H1 (cell line): Measurements from ENCODE around the gene CCNI2. TPM values are rescaled to one million over a fixed set of nuclear protein-coding genes. Genes with fewer than 3 reads are reported as not detected.

Source experiments
- CTCF ChIA-PET: fragments of 300-600 bp; sonication (Branson Sonifier 250); formaldehyde crosslinking; loops from one replicate; lab custom pipeline; 2021; ENCODE audit not compliant: partially characterized antibody; lab: Charles Lee
- POLR2A ChIA-PET: fragments of 300-600 bp; sonication (Branson Sonifier 250); formaldehyde crosslinking; loops from one replicate; lab custom pipeline; 2021; ENCODE audit warnings: inconsistent platforms; ENCODE audit not compliant: partially characterized antibody; lab: Charles Lee
- DNase-seq, 2 experiments: peaks; one replicate each; pipeline versions ENCODE4 v3.0.0 to v3.0.0-alpha.2; 2010 to 2022; ENCODE audit warnings: low spot score in 2 of 2, low read depth in 1 of 2, mixed read lengths in 1 of 2
- FAIRE-seq: peaks from 2 replicates; lab custom pipeline; 2011; peaks lifted over from hg19 to GRCh38; lab: Jason Lieb, UNC
- H2AFZ ChIP-seq: 2 replicates; pipeline ENCODE4 v1.8.1; 2012; ENCODE audit warnings: low read length, inconsistent platforms
- H2AK5ac ChIP-seq: 2 replicates; pipeline ENCODE4 v1.6.1; 2013; ENCODE audit warnings: low read depth, low read length
- H2BK120ac ChIP-seq: replicated peaks from 2 replicates; pipeline ENCODE3; 2013; ENCODE audit warnings: low read depth, low read length, inconsistent platforms
- H2BK12ac ChIP-seq: 2 replicates; pipeline ENCODE4 v1.6.1; 2013; ENCODE audit warnings: low read depth, low read length
- H2BK15ac ChIP-seq: 2 replicates; pipeline ENCODE4 v1.6.1; 2013; ENCODE audit warnings: low read length
- H2BK20ac ChIP-seq: 2 replicates; pipeline ENCODE4 v1.6.1; 2013; ENCODE audit warnings: low read length
- H2BK5ac ChIP-seq: 2 replicates; pipeline ENCODE4 v1.6.1; 2013; ENCODE audit warnings: low read depth, low read length
- H3K14ac ChIP-seq: 2 replicates; pipeline ENCODE4 v1.6.1; 2013; ENCODE audit warnings: inconsistent platforms; ENCODE audit not compliant: insufficient read length
- H3K18ac ChIP-seq: 2 replicates; pipeline ENCODE4 v1.6.1; 2013; ENCODE audit warnings: low read length; ENCODE audit errors: extremely low read depth
- H3K23ac ChIP-seq: 2 replicates; pipeline ENCODE4 v1.6.1; 2013; ENCODE audit warnings: inconsistent platforms; ENCODE audit not compliant: insufficient read length
- H3K23me2 ChIP-seq: 2 replicates; pipeline ENCODE4 v1.6.1; 2013; ENCODE audit warnings: low read depth, low read length
- H3K27ac ChIP-seq: 2 replicates; pipeline ENCODE4 v1.6.1; 2011; ENCODE audit warnings: low read depth, low read length, inconsistent platforms
- H3K27me3 ChIP-seq, 4 experiments: replicated peaks in 1 of 4; 1 replicate in 1 of 4; 2 replicates in 3 of 4; pipeline versions ENCODE4 v1.6.1 to v1.8.1; 2011 to 2013; ENCODE audit warnings: low read length in 3 of 4, mild to moderate bottlenecking in 3 of 4, inconsistent platforms in 2 of 4, mixed read lengths in 2 of 4, moderate library complexity in 1 of 4; ENCODE audit not compliant: control insufficient read depth in 3 of 4, insufficient read depth in 3 of 4; ENCODE audit errors: extremely low read depth in 1 of 4
- H3K36me3 ChIP-seq, 4 experiments: 2 replicates each; pipeline versions ENCODE4 v1.6.1 to v1.8.1; 2011 to 2013; ENCODE audit warnings: mild to moderate bottlenecking in 4 of 4, low read length in 3 of 4, moderate library complexity in 2 of 4, control low read depth in 1 of 4, inconsistent platforms in 1 of 4; ENCODE audit not compliant: insufficient read depth in 4 of 4, control insufficient read depth in 2 of 4
- H3K4ac ChIP-seq: replicated peaks from 2 replicates; pipeline ENCODE3; 2013; ENCODE audit warnings: low read length, low read depth, mixed read lengths, inconsistent platforms; ENCODE audit not compliant: insufficient read length
- H3K4me1 ChIP-seq, 4 experiments: replicated peaks in 1 of 4; 1 replicate in 1 of 4; 2 replicates in 3 of 4; pipeline versions ENCODE4 v1.6.1 to v1.8.1; 2011 to 2013; ENCODE audit warnings: low read length in 3 of 4, inconsistent platforms in 2 of 4, mixed read lengths in 1 of 4; ENCODE audit not compliant: insufficient read depth in 4 of 4, control insufficient read depth in 3 of 4
- H3K4me2 ChIP-seq, 2 experiments: 2 replicates each; pipeline versions ENCODE4 v1.6.1 to v1.8.1; 2011 to 2013; ENCODE audit warnings: low read depth in 2 of 2, low read length in 2 of 2, control low read depth in 1 of 2, inconsistent platforms in 1 of 2, mild to moderate bottlenecking in 1 of 2; ENCODE audit not compliant: insufficient read depth in 1 of 2
- H3K4me3 ChIP-seq, 4 experiments: fragments of 200-600, 300-600 bp in 1 of 4; sonication (generic), shearing (Covaris generic), sonication (Bioruptor Twin) in 1 of 4; 2 replicates each; pipeline versions ENCODE4 v1.5.1 to v1.8.1; 2011 to 2016; ENCODE audit warnings: low read length in 4 of 4, low read depth in 3 of 4, control low read depth in 2 of 4, inconsistent platforms in 2 of 4, mild to moderate bottlenecking in 2 of 4, mixed read lengths in 1 of 4, moderate library complexity in 1 of 4; ENCODE audit not compliant: insufficient read depth in 2 of 4; ENCODE audit errors: extremely low read depth in 1 of 4
- H3K56ac ChIP-seq: replicated peaks from 2 replicates; pipeline ENCODE3; 2013; ENCODE audit warnings: low read depth, mild to moderate bottlenecking, mixed read lengths, low read length, inconsistent platforms; ENCODE audit not compliant: insufficient read length
- H3K79me1 ChIP-seq: 2 replicates; pipeline ENCODE4 v1.6.1; 2013; ENCODE audit warnings: low read depth, low read length, control low read depth
- H3K79me2 ChIP-seq, 2 experiments: 2 replicates each; pipeline versions ENCODE4 v1.6.1 to v1.8.1; 2012 to 2013; ENCODE audit warnings: low read length in 2 of 2, mild to moderate bottlenecking in 2 of 2, inconsistent platforms in 1 of 2; ENCODE audit not compliant: insufficient read depth in 2 of 2, control insufficient read depth in 1 of 2
- H3K9ac ChIP-seq, 4 experiments: replicated peaks in 1 of 4; 1 replicate in 1 of 4; 2 replicates in 3 of 4; pipeline versions ENCODE4 v1.6.1 to v1.8.1; 2011 to 2013; ENCODE audit warnings: low read depth in 3 of 4, low read length in 3 of 4, control low read depth in 2 of 4, mild to moderate bottlenecking in 2 of 4, moderate library complexity in 2 of 4, inconsistent platforms in 1 of 4; ENCODE audit errors: extremely low read depth in 1 of 4
- H3K9me3 ChIP-seq, 2 experiments: 2 replicates each; pipeline versions ENCODE4 v1.6.1 to v1.8.1; 2012 to 2013; ENCODE audit warnings: mild to moderate bottlenecking in 2 of 2, moderate library complexity in 2 of 2, control low read depth in 1 of 2, inconsistent platforms in 1 of 2, low read depth in 1 of 2, low read length in 1 of 2, mixed read lengths in 1 of 2; ENCODE audit not compliant: insufficient read depth in 2 of 2
- H4K20me1 ChIP-seq, 2 experiments: replicated peaks in 1 of 2; 2 replicates each; pipeline versions ENCODE3 to v1.8.1; 2011 to 2013; ENCODE audit warnings: inconsistent platforms in 2 of 2, low read length in 2 of 2, mild to moderate bottlenecking in 1 of 2; ENCODE audit not compliant: insufficient read depth in 2 of 2, control insufficient read depth in 1 of 2
- H4K5ac ChIP-seq: 2 replicates; pipeline ENCODE4 v1.6.1; 2013; ENCODE audit warnings: low read length, low read depth, mixed read lengths, inconsistent platforms; ENCODE audit not compliant: insufficient read length
- H4K8ac ChIP-seq: 2 replicates; pipeline ENCODE4 v1.8.0; 2013; ENCODE audit warnings: mild to moderate bottlenecking, moderate library complexity, low read length, inconsistent platforms; ENCODE audit not compliant: insufficient read depth; ENCODE audit errors: extremely low read depth
- H4K91ac ChIP-seq: replicated peaks from 2 replicates; pipeline ENCODE3; 2013; ENCODE audit warnings: low read length, mixed read lengths, inconsistent platforms; ENCODE audit not compliant: insufficient read length
- CHD1 ChIP-seq: IDR thresholded peaks from 2 replicates; pipeline ENCODE4 v1.6.1; 2012; ENCODE audit warnings: low read depth, low read length, improper control_type of control experiment
- EP300 ChIP-seq, 2 experiments: IDR thresholded peaks; 1 replicate in 1 of 2; 2 replicates in 1 of 2; pipeline ENCODE4 v1.6.1; 2011 to 2012; ENCODE audit warnings: low read depth in 2 of 2, low read length in 2 of 2, mild to moderate bottlenecking in 2 of 2, borderline replicate concordance in 1 of 2, inconsistent platforms in 1 of 2, moderate library complexity in 1 of 2
- KDM1A ChIP-seq: fragments of 200-600, 300-600 bp; sonication (generic); IDR thresholded peaks from 2 replicates; pipeline ENCODE4 v1.7.1; 2016; ENCODE audit warnings: mild to moderate bottlenecking, low read length, borderline replicate concordance
- MAX ChIP-seq: IDR thresholded peaks from 2 replicates; pipeline ENCODE4 v1.6.1; 2012; ENCODE audit warnings: inconsistent platforms
- RBBP5 ChIP-seq: IDR thresholded peaks from 2 replicates; pipeline ENCODE4 v1.7.1; 2012; ENCODE audit warnings: low read depth, mild to moderate bottlenecking, inconsistent platforms, low read length, moderate library complexity, borderline replicate concordance
- RNF2 ChIP-seq: fragments of 200-900, 300-1000 bp; sonication (generic); IDR thresholded peaks from 2 replicates; pipeline ENCODE4 v1.7.1; 2016; ENCODE audit warnings: borderline replicate concordance, low read depth, mild to moderate bottlenecking, antibody characterized with exemption, low read length; ENCODE audit not compliant: poor library complexity, severe bottlenecking; ENCODE audit errors: missing control alignments
- RXRA ChIP-seq: IDR thresholded peaks from 2 replicates; pipeline ENCODE4 v1.6.1; 2011; ENCODE audit warnings: low read depth, mild to moderate bottlenecking, low read length, moderate library complexity; ENCODE audit not compliant: insufficient read depth
- SRF ChIP-seq: IDR thresholded peaks from 2 replicates; pipeline ENCODE4 v1.6.1; 2011; ENCODE audit warnings: mild to moderate bottlenecking, low read depth, low read length, moderate library complexity
- TAF1 ChIP-seq: IDR thresholded peaks from 2 replicates; pipeline ENCODE4 v1.6.1; 2011; ENCODE audit warnings: mild to moderate bottlenecking, low read depth, low read length
- WGBS, 2 experiments: shearing (Covaris generic) in 1 of 2; methylation state at CpG; one replicate each; pipeline versions ENCODE4 v1.1.6 to v1.1.7; 2013 to 2015; ENCODE audit warnings: low lambda C conversion rate in 2 of 2, mixed read lengths in 2 of 2, inconsistent platforms in 1 of 2, low coverage in 1 of 2, missing lambda C conversion rate in 1 of 2; ENCODE audit not compliant: insufficient replicate concordance in 2 of 2, insufficient coverage in 1 of 2, insufficient read length in 1 of 2; ENCODE audit errors: extremely low coverage in 1 of 2, missing lambda C conversion rate in 1 of 2; 5-methylcytosine and 5-hydroxymethylcytosine counted together
- polyA plus RNA-seq, 7 experiments: library from polyadenylated mRNA; depleted of rRNA in 3 of 7; stranded (reverse) in 5 of 7; unstranded in 2 of 7; fragments of >200 nt in 5 of 7; fragments of 200-250 nt in 2 of 7; gene quantifications; 1 replicate in 5 of 7; 2 replicates in 1 of 7; 4 replicates in 1 of 7; pipeline versions ENCODE4 v1.2.1 to v1.2.3, GENCODE V29; 2011 to 2013; ENCODE audit warnings: missing spikeins in 2 of 7, mixed read lengths in 2 of 7
- total RNA-seq: library from RNA; stranded (reverse); fragmentation: NEBNext Ultra II Directional; extraction: Animal tissue kit (Norgen Biotek cat#: 25700); gene quantifications from 2 replicates; pipeline ENCODE4 v1.2.1, GENCODE V29; 2021

CCNI2 gene
- total and polyA plus RNA-seq, 2 of the 8 experiments (the other 6 are each of a cell fraction or from before 2014, with no cell fraction given), result 1.3 to 1.4 TPM

- H3K79me2 ChIP-seq, result peaks cover 0 to 7% of the 10 kb centered on the region in 2 experiments; a peak in 1 of 4 replicates
- POLR2A ChIA-PET, result interaction anchor here (0.6 to 2.7 kb wide), 5 partner anchors 17 to 251 kb away, joined by 3 to 8 read pairs (median 3); no protein-coding TSS in a partner anchor
- TF ChIP-seq KDM1A (no peak), RXRA (no peak), CHD1 (no peak), RNF2 (no peak), RBBP5 (no peak), MAX (peak; percentile 37; the same call in 1 of the 2 replicates), SRF (no peak), TAF1 (no peak), EP300 (IDR thresholded peaks at IDR 0.05; ENCODE audit: borderline replicate concordance in 1 of 2, low read depth in 2 of 2, low read length in 2 of 2) (no peak)
These were observed 29.1 kb downstream of the CCNI2 start for GRCh38 chr5:132776131-132776937.

More at GRCh38 chr5:132776131-132776937, 29.1 kb downstream of the CCNI2 start:
- Histone ChIP-seq H3K18ac (peak overlapping the region; percentile 43; the same call in 1 of the 2 replicates), H2BK15ac (no peak overlapping the region), H3K36me3 (no peaks in the 10 kb centered on the region), H3K27me3 (peaks cover 2 to 51% (median 34%) of the 10 kb centered on the region in 4 experiments), H2BK20ac (no peak overlapping the region), H3K23ac (no peak overlapping the region), H2BK5ac (no peak overlapping the region), H2BK120ac (no peak overlapping the region), H4K20me1 (peaks cover 3 to 9% of the 10 kb centered on the region in 2 experiments), H3K9me3 (no peaks in the 10 kb centered on the region), H3K27ac (no peak overlapping the region), H3K79me1 (peaks cover under 1% of the 10 kb centered on the region; the same call in 1 of the 2 replicates), H4K5ac (no peak overlapping the region), H4K8ac (peak overlapping the region; percentile 31; the same call in 1 of the 2 replicates), H3K56ac (no peak overlapping the region), H2BK12ac (no peak overlapping the region), H2AFZ (no peak overlapping the region; the same call in 1 of the 2 replicates), H3K4me2 (peak overlapping the region; percentile 92 to 94), H3K4me3 (peak overlapping the region; percentile 68 to 75 (median 73)), H3K4me1 (peaks cover 0 to 16% (median 5%) of the 10 kb centered on the region in 4 experiments; a peak in 5 of 7 replicates), H3K14ac (no peak overlapping the region), H4K91ac (no peak overlapping the region), H3K9ac (peak overlapping the region in 1 of 4 experiments; percentile 64; a peak in 1 of 7 replicates), H3K4ac (no peak overlapping the region), H2AK5ac (no peak overlapping the region), H3K23me2 (peaks cover 10% of the 10 kb centered on the region)
- no peak for FAIRE-seq
- CTCF ChIA-PET, result interaction anchor here (0.7 to 6.6 kb wide), 9 partner anchors 9 to 119 kb away, joined by 3 to 58 read pairs (median 5); partner anchors contain the start of genes CCNI2 and IL13
- WGBS, 2 experiments, result 5% methylated on average over 26 of the region's 39 CpGs; no CpG with 5 or more reads in 1 of the 2 experiments
- peak in 1 of 2 experiments; percentile 58 for DNase-seq
